ENCODE measurements around the gene CCDC39.
"Not testable (repeated sequence)": the region's sequence is repeated elsewhere in the genome, so short reads cannot be mapped to it uniquely, and the experiment has no call there.

CCDC39 gene

GRCh38 chr3:180618563-180618962, 60.7 kb downstream of the CCDC39 start:
- not testable (repeated sequence) for DNase-seq

- no peak for DNase-seq
Observed at GRCh38 chr3:180617049-180617448, 62.2 kb downstream of the CCDC39 start.

GRCh38 chr3:180615954-180616353, 63.3 kb downstream of the CCDC39 start:
- no peak for DNase-seq

- no peak for DNase-seq
Observed at GRCh38 chr3:180612364-180612763, 66.9 kb downstream of the CCDC39 start.

GRCh38 chr3:180611006-180611405, 68.3 kb downstream of the CCDC39 start:
- DNase-seq: no peak

GRCh38 chr3:180601688-180602666, 77.3 kb downstream of the CCDC39 start, which contains the start of gene TTC14:
TTC14 (plus strand) TSS chr3:180602163; CDS start chr3:180602262, 99 bp downstream.
- DNase-seq: peak; percentile 96

GRCh38 chr3:180600473-180600872, 78.8 kb downstream of the CCDC39 start:
- no peak for DNase-seq

GRCh38 chr3:180595559-180595935, 83.7 kb downstream of the CCDC39 start:
- no peak for DNase-seq

GRCh38 chr3:180594631-180595558, 84.4 kb downstream of the CCDC39 start:
- DNase-seq: peak; percentile 36

GRCh38 chr3:180593631-180594030, 85.7 kb downstream of the CCDC39 start:
- not testable (repeated sequence) for DNase-seq

GRCh38 chr3:180590396-180590795, 88.9 kb downstream of the CCDC39 start:
- no peak for DNase-seq

- DNase-seq: no peak
Observed at GRCh38 chr3:180580934-180581333, 98.4 kb downstream of the CCDC39 start.

GRCh38 chr3:180575571-180575970, 103.7 kb downstream of the CCDC39 start:
- DNase-seq: no peak

- peak; percentile 2 for DNase-seq
Observed at GRCh38 chr3:180571831-180572598, 107.3 kb downstream of the CCDC39 start.

GRCh38 chr3:180570238-180570637, 109.1 kb downstream of the CCDC39 start:
- DNase-seq: no peak

GRCh38 chr3:180564676-180565075, 114.6 kb downstream of the CCDC39 start:
- no peak for DNase-seq
